Heart left ventricle (tissue), 13 donors: ENCODE data around the gene CCDC187.

Experiments used
- POLR2A ChIP-seq, 2 donors: fragments of 450-650 bp; IDR thresholded peaks; one replicate each; pipeline ENCODE4 v1.6.1; 2017; ENCODE audit warnings: antibody characterized with exemption in 2 of 2, mild to moderate bottlenecking in 2 of 2, moderate library complexity in 2 of 2
- TF ChIP-seq, protein P1 (sequence below), 12 donors: fragments of 200-600 bp; sonication (generic) in 4 of 12; IDR thresholded peaks; one replicate each; pipeline versions ENCODE4 v1.5.0 to v1.8.0; 2018 to 2022; ENCODE audit warnings: antibody characterized with exemption in 12 of 12, mild to moderate bottlenecking in 5 of 12
- donor health status: ischemic (EF 13 %, LVEDD 7.1; RV severe dilation, severe dysfunction).
- donor health status: DM: no; HTN: yes; CAD: no.
- donor health status: DM: no; HTN: no; CAD: no.
- donor health status: ischemic (EF 25% LVEDD 6.9; RV normal size, moderate dysfunction).
- donor health status: ischemic (EF 25% LVEDD 5.7; RV mildly dilated, moderate dysfunction).
- donor health status: ischemic (EF 35%, LVEDD 5.7; RV mildly dilated, moderate dysfunction).
- donor health status: nonischemic (EF 11% LVEDD 7.7; RV severe dilation, severe dysfunction).
- donor health status: DM: yes; HTN: yes; CAD: no.
- donor health status: PGD.
- donor health status: ischemic (EF 29% LVEDD 5.4; RV normal size, mild dysfunction).
- donor health status: nonischemic (EF 23%, LVEDD 6.1; RV moderate dilation, normal function).

DNA sequence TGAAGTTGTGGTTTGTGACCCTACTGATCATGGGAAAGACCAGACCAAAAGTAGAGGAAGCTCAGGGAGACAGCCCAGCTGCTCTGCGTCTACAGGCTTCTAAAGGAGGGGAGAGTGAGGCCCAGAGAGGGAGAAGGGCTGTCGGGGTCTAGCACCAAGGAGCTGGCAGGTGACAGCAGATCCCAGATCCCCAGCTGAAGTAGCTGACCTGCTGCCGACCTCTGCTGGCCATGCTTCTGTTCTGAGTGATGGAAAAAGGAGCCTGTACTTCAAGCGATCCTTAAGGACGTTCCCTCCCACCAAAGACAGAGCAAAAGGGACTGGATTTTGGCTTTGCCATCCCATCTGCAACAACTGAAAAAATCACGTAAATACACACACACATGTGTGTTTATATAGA, 35.6 kb downstream of the CCDC187 start:
- TF ChIP-seq, protein P1, sequence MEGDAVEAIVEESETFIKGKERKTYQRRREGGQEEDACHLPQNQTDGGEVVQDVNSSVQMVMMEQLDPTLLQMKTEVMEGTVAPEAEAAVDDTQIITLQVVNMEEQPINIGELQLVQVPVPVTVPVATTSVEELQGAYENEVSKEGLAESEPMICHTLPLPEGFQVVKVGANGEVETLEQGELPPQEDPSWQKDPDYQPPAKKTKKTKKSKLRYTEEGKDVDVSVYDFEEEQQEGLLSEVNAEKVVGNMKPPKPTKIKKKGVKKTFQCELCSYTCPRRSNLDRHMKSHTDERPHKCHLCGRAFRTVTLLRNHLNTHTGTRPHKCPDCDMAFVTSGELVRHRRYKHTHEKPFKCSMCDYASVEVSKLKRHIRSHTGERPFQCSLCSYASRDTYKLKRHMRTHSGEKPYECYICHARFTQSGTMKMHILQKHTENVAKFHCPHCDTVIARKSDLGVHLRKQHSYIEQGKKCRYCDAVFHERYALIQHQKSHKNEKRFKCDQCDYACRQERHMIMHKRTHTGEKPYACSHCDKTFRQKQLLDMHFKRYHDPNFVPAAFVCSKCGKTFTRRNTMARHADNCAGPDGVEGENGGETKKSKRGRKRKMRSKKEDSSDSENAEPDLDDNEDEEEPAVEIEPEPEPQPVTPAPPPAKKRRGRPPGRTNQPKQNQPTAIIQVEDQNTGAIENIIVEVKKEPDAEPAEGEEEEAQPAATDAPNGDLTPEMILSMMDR (IDR thresholded peaks at IDR 0.05): peak in 2 of 12 donors; percentile 18 to 27
- TF ChIP-seq POLR2A (IDR thresholded peaks at IDR 0.05): no peak
